Subcutaneous abdominal adipose tissue (tissue), 5 donors: ENCODE data around the gene LIFR.

Experiments used
- H3K27ac ChIP-seq: one replicate; pipeline ENCODE4 v1.7.0; 2013; ENCODE audit warnings: low read depth, mild to moderate bottlenecking, inconsistent platforms, low read length, moderate library complexity
- H3K27me3 ChIP-seq, 5 donors: one replicate each; pipeline ENCODE4 v1.7.0; 2013; ENCODE audit warnings: low read length in 5 of 5, inconsistent platforms in 1 of 5; ENCODE audit not compliant: control insufficient read depth in 5 of 5, insufficient read depth in 4 of 5
- H3K36me3 ChIP-seq, 5 donors: one replicate each; pipeline ENCODE4 v1.7.0; 2013; ENCODE audit warnings: low read length in 5 of 5; ENCODE audit not compliant: control insufficient read depth in 5 of 5, insufficient read depth in 5 of 5
- H3K4me1 ChIP-seq, 5 donors: one replicate each; pipeline ENCODE4 v1.7.0; 2013; ENCODE audit warnings: low read length in 5 of 5, mild to moderate bottlenecking in 3 of 5, moderate library complexity in 1 of 5; ENCODE audit not compliant: control insufficient read depth in 5 of 5, insufficient read depth in 5 of 5
- H3K4me3 ChIP-seq, 5 donors: one replicate each; pipeline ENCODE4 v1.7.0; 2013; ENCODE audit warnings: low read length in 5 of 5, low read depth in 1 of 5
- H3K9ac ChIP-seq, 5 donors: one replicate each; pipeline ENCODE4 v1.7.0; 2013; ENCODE audit warnings: low read length in 5 of 5, mild to moderate bottlenecking in 4 of 5, moderate library complexity in 3 of 5
- H3K9me3 ChIP-seq, 5 donors: one replicate each; pipeline ENCODE4 v1.7.0; 2013; ENCODE audit warnings: low read length in 5 of 5; ENCODE audit not compliant: control insufficient read depth in 5 of 5
- donor health status: healthy.
- donor health status: healthy.
- donor health status: healthy.
- donor health status: healthy.
- donor health status: healthy.

Gene LIFR

GRCh38 chr5:38538161-38538560, 18.3 kb downstream of the LIFR start:
- H3K27ac ChIP-seq, result no peak overlapping the region
- H3K9ac ChIP-seq, result no peak overlapping the region
- H3K27me3 ChIP-seq, result peaks cover 0 to 3% (median 0%) of the 10 kb centered on the region in 5 donors
- no peaks in the 10 kb centered on the region for H3K9me3 ChIP-seq
- no peaks in the 10 kb centered on the region for H3K36me3 ChIP-seq
- H3K4me1 ChIP-seq, result peaks cover 0 to 34% (median 14%) of the 10 kb centered on the region in 5 donors
- H3K4me3 ChIP-seq, result no peak overlapping the region

- Histone ChIP-seq H3K36me3 (no peaks in the 10 kb centered on the region), H3K27ac (no peak overlapping the region), H3K27me3 (peaks cover 0 to 3% (median 0%) of the 10 kb centered on the region in 5 donors), H3K9ac (no peak overlapping the region), H3K9me3 (peaks cover 0 to 1% (median 0%) of the 10 kb centered on the region in 5 donors), H3K4me3 (no peak overlapping the region), H3K4me1 (peaks cover 0 to 35% (median 14%) of the 10 kb centered on the region in 5 donors)
These were observed 18.9 kb downstream of the LIFR start for GRCh38 chr5:38537505-38537904.

GRCh38 chr5:38536968-38537367, 19.5 kb downstream of the LIFR start:
- Histone ChIP-seq H3K36me3 (no peaks in the 10 kb centered on the region), H3K9me3 (peaks cover under 1 to 7% (median 5%) of the 10 kb centered on the region in 5 donors), H3K4me1 (peaks cover 0 to 40% (median 14%) of the 10 kb centered on the region in 5 donors), H3K4me3 (no peak overlapping the region), H3K27me3 (peaks cover 0 to 3% (median 0%) of the 10 kb centered on the region in 5 donors), H3K27ac (no peak overlapping the region), H3K9ac (no peak overlapping the region)

- Histone ChIP-seq H3K4me3 (no peak overlapping the region), H3K4me1 (peaks cover 0 to 40% (median 14%) of the 10 kb centered on the region in 5 donors), H3K9ac (no peak overlapping the region), H3K36me3 (no peaks in the 10 kb centered on the region), H3K27me3 (no peaks in the 10 kb centered on the region), H3K9me3 (peaks cover 2 to 15% (median 12%) of the 10 kb centered on the region in 5 donors), H3K27ac (no peak overlapping the region)
These were observed 20.6 kb downstream of the LIFR start for GRCh38 chr5:38535845-38536244.

- Histone ChIP-seq H3K9ac (no peak overlapping the region), H3K36me3 (no peaks in the 10 kb centered on the region), H3K4me1 (peaks cover 0 to 36% (median 14%) of the 10 kb centered on the region in 5 donors), H3K4me3 (no peak overlapping the region), H3K27ac (no peak overlapping the region), H3K9me3 (peaks cover 2 to 15% (median 12%) of the 10 kb centered on the region in 5 donors), H3K27me3 (no peaks in the 10 kb centered on the region)
These were observed 21.1 kb downstream of the LIFR start for GRCh38 chr5:38535248-38535750.

GRCh38 chr5:38534156-38534453, 22.3 kb downstream of the LIFR start:
- peaks cover 0 to 33% (median 12%) of the 10 kb centered on the region in 5 donors for H3K4me1 ChIP-seq

GRCh38 chr5:38533286-38534155, 22.9 kb downstream of the LIFR start:
- Histone ChIP-seq H3K4me1 (peaks cover 0 to 34% (median 12%) of the 10 kb centered on the region in 5 donors), H3K9ac (no peak overlapping the region), H3K36me3 (no peaks in the 10 kb centered on the region), H3K27ac (no peak overlapping the region), H3K27me3 (no peaks in the 10 kb centered on the region), H3K9me3 (peaks cover 2 to 15% (median 12%) of the 10 kb centered on the region in 5 donors), H3K4me3 (no peak overlapping the region)

More at GRCh38 chr5:38534156-38534453, 22.3 kb downstream of the LIFR start:
- peaks cover 2 to 15% (median 12%) of the 10 kb centered on the region in 5 donors for H3K9me3 ChIP-seq
- H3K27me3 ChIP-seq, result no peaks in the 10 kb centered on the region
- H3K9ac ChIP-seq, result no peak overlapping the region
- H3K36me3 ChIP-seq, result no peaks in the 10 kb centered on the region
- no peak overlapping the region for H3K4me3 ChIP-seq
- no peak overlapping the region for H3K27ac ChIP-seq

GRCh38 chr5:38532165-38532669, 24.2 kb downstream of the LIFR start:
- Histone ChIP-seq H3K9ac (no peak overlapping the region), H3K4me1 (peaks cover 0 to 45% (median 12%) of the 10 kb centered on the region in 5 donors), H3K9me3 (peaks cover 2 to 15% (median 12%) of the 10 kb centered on the region in 5 donors), H3K36me3 (peaks cover 0 to 6% (median 0%) of the 10 kb centered on the region in 5 donors), H3K4me3 (peak overlapping the region in 1 of 5 donors; percentile 9), H3K27ac (no peak overlapping the region), H3K27me3 (no peaks in the 10 kb centered on the region)

- peaks cover 2 to 15% (median 12%) of the 10 kb centered on the region in 5 donors for H3K9me3 ChIP-seq
- H3K4me1 ChIP-seq, result peaks cover 0 to 45% (median 12%) of the 10 kb centered on the region in 5 donors
- H3K36me3 ChIP-seq, result peaks cover under 1 to 11% (median 4%) of the 10 kb centered on the region in 5 donors
- H3K9ac ChIP-seq, result no peak overlapping the region
- no peaks in the 10 kb centered on the region for H3K27me3 ChIP-seq
- H3K27ac ChIP-seq, result no peak overlapping the region
- no peak overlapping the region for H3K4me3 ChIP-seq
These were observed 24.9 kb downstream of the LIFR start for GRCh38 chr5:38531518-38531917.
